T-helper 1 cell (primary cell): ENCODE data around the gene PTPRM.
"Not testable (repeated sequence)": the region's sequence is repeated elsewhere in the genome, so short reads cannot be mapped to it uniquely, and the experiment has no call there.

Source experiments
- DNase-seq, 5 donors: peaks; one replicate each; pipeline ENCODE4 v3.0.0-alpha.2; 2012 to 2020

Gene PTPRM

DNA sequence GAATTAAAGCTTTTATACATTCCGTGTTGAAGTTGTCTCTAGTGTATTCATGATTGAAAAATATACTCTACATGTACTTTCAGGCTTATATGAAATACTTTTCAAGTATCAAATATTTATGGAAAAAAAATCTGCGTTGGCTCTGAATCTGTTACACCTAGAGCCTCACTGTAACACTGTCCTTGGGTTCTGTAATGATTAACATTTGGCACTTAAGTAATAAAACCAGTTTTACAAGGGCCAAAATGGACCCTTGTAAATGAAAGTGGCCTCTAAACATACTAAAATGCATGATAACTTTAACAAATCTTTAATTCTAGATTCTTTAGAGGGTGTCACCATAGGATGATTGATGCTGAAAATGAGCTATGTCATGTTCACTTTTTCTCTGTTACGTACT is 162.8 kb downstream of the PTPRM start:
- no peak for DNase-seq

DNA sequence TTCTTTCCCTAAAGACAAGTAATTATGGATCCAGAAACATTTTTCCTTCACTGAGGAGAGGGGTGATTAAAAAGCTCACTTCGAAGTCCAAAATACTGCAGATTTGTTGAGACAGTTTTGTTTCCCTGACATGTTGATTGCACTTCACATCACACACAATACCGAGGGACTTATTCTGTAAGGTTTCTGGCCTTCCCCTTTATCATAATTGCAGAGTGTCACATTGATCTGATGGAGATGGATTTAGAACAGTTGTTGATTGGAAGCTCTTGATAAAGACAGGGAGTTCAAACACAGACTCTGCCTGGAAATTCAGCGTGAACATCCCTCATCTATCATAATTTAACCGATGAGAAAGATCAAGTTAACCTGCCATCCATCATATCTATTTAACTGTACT is 163.6 kb downstream of the PTPRM start:
- no peak for DNase-seq

DNA sequence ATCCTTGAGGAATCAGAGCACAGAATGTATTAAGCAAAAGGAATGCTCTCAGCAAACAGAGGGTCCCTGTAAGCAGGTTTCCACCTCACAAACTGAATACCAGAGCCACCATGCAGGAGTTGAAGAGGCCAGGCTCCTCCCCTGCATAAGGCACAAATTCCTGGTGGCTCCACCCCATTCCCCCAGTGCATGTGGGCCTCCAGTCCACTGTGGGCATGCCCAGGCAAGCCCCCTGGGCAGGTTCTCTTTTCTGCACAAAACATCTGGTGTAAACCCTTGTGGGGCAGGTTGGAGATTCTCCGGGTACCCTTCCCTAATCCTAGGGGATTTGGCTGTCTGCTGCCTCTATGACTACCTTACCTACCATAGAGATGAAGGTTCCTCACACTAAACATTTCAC is 166.5 kb downstream of the PTPRM start:
- no peak for DNase-seq

DNA sequence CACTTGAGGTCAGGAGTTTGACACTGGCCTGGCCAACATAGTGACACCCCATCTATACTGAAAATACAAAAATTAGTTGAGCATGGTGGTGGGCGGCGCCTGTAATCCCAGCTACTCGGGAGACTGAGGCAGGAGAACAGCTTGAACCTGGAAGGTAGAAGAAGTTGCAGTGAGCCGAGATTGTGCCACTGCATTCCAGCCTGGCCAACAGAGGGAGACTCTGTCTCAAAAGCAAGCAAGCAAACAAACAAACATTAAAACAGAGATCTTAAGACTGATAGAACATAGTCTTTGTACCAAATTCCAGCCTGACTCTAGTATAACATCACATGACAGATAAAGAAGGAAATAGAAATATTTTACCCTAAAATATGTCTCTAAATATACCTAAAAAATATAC is 168.1 kb downstream of the PTPRM start:
- DNase-seq = no peak

DNA sequence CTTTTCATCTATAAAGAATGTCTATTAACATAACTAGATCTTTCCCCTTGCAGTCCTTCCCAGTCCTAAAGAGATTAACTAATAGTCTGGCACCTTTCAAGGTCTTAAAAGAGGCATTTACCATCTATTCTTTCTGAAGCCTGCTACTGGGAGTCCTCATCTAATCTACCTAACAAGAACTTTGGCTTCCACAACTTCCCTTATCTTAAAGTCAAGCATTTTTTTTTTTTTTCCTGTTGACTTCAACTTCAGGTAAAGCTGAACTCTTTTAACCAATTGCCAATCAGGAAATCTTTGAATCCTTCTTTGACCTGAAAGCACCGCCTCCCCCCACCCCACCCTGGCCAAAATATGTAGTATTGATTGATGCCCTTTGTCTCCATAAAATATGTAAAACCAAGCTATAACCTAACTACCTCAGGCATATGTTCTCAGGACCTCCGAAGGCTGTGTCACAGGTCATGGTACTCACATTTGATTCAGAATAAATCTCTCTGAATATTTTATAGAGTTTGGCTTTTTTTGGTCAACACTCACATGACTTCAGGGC is 168.6 kb downstream of the PTPRM start:
- DNase-seq = no peak

DNA sequence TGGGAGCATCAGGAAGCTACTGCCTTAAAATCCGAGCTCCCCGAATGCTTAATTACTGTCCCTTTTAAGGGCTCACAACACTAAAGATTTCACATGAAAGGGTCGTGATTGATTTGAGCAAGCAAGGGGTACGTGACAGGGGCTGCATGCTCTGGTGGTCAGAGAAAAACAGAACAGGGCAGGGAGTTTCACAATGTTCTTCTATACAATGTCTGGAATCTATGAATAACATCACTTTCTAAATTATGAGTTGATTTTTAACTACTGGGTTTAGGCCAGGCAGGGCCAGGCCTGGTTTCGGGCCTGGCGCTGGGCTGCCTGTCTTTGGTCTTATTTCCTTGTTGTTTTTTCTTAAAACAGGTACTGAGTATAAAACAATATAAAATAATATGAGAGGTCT is 169.4 kb downstream of the PTPRM start:
- not testable (repeated sequence) for DNase-seq

DNA sequence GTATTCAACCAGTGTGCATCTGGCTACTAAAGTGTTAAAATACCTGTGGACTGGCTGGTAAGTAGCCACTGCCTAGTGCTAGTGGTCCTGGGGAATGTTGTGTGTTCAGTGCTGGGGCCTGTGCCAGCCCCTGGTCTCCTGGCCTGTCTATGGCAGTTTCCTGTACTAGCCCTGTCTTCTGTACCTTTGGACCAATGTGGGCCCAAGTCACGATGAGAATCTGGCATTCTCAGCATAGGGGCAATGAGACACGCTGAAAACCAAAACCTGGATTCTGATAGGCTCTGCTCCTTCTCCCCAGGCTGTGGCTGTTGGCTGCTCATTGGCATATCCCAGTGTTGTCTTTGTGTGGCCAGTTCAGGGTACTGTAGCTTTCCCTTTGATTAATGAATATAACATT is 170.4 kb downstream of the PTPRM start:
- no peak for DNase-seq

DNA sequence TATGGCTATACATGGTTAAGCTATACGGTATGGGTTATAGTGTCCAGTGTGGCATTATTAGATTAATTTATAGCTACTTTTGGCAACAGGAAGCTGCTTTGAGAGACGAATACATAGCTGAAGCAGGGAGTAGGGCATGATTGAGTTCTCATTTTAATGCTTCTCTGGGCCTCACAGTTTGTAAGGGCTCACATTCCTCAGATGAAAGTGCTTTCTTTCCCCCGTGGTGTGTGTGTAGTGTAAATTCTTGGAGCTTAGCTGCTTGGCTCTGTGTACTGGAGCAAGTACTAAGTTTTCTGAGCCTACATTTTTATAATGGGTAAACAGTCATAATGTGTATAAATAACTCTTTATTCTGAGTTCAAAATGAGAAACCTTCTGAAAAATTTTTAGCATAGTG is 173.7 kb downstream of the PTPRM start:
- no peak for DNase-seq

DNA sequence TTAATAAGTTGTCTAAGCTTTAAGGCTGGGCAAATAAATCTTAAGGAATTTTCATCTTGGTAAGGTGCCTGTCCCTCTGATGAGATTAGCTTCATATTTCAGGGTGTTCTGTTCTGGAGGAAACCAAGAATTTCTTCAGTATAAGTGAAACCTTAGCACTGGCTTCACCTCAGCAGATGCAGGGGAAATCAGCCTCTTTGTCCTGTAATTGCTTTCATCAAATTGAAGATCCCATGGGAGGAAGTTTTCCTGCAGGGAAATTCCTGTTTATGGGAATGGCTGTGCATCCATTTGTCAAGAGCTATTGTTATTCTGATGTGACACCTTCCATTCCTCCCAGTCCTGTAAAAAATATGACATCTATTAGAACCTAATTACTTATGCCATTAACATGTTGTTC is 174.5 kb downstream of the PTPRM start:
- DNase-seq = no peak

DNA sequence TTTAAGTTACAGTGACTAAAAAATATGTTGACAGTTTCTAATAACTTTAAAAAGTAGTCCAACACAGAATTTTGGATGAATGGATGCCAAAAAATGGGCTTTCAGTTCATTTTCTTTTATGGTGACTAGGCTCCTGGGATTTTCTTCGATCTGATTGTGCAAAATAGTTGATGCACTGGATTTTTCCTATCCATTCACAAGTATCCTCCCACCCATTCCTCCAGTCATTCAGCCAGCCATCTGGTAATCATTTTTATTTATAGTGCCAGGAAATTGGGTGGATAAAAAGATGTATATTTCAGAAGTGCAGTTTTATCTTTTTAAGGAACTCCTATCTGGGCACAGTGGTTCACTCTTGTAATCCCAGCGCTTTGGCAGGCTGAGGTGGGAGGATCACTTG is 175.1 kb downstream of the PTPRM start:
- DNase-seq = no peak

DNA sequence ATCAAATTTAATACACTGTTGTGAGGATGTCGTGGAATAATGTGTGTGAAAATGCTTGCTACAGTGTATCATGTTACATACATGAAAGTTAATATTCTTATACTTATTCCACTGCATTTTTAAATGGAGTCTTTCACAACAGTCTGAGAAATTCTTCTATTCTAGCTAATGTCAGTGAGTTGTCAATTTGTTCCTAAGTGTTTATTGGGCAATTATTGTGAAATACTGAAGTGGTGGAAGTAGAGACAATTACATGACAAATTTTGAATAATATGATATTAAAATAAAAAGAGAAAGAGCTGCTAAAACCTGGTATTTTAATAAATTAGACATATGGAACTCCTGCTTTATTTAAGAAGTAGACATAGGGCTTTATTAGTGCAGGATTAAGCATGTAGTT is 176.1 kb downstream of the PTPRM start:
- no peak for DNase-seq

DNA sequence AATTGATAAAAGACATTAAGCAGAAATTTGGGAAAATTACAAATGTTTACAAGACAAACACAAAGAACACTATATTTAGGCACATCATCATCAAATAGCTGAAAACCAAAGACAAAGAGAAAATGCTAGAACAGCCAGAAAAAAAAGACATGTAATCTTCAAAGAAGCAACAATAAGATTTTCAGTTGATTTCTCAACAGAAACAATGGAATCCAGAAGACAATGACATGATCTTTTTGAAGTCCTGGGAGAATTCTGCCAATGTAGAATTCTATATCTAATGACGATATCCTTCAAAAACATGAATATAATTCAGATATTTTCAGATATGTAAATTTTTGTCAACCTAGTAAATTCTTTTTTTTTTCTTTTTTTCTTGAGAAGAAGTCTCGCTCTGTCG is 179.0 kb downstream of the PTPRM start:
- no peak for DNase-seq

DNA sequence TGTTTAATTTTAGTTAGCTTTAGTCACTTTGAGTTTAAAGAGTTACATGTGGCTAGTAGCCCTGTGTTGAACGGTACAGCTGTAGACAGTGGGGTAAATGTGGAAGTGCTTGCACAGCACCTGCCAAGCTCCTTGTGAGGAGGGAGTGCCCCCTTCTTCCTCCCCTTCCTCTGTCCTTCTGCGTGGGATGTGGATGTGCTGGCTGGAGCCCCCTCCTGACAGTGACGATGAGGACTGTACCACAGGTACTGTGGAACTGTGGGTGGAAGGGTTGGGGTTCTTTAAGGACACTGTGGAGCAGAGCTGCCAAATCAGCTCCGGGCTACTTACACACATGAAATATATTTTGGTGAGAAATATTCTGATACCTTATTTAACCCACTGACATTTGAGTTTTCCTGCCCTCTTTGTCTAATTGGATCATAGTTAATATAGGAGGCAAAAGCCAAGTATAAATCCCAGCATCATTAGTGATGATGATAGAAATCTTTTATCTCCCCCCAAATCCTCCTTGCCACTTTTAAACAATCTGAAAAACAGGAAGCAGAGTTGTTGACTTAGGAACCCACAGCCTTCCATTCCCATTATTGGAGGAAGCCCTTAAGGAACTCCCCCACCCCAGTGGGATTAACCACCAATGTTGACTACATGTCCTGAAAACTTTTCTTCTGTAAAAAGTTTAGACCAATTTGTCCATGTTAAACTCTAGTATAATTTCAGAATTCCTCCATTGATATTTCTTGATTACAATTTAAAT is 181.3 kb downstream of the PTPRM start:
- DNase-seq = no peak

DNA sequence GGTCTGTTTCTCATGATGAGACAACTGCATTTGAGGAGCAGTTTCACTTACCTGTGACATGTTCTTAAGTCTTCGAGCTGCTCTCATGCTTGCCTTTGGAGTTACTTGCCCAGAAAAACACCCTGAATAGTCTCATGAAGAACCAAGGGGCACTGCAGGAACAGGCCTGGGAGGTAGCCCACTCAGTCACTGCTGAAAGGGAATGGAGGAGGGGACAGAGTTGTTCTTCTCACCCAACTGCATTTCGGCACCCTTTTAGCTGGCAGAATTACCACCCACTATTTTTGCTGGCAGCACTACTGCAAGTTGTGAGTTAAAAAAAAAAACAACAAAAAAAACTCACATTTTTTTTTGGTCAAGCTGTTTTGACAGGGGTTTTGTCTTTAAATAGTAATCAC is 181.9 kb downstream of the PTPRM start:
- no peak for DNase-seq

DNA sequence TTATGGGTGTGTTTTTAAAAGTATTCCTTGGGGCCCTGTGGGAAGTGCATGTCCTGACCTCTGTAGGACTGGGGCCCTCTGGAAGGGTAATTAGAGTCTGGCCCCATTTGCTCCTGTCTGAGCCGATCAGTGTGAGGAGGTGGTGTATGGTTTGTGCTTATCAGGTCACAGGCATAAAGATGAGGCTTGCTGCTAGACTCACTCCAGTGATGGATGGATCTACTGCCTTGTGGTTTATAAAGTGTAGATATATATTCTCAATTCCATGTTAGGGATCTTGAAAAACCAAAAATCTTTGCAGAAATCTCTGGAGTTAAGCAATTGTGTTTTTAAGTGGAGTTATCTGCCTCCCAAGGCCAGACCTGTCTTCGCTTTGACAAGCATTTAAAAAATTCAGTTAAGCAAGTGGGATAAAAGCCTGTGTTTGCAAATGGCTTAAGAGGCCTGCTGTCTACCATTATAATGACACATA is 182.4 kb downstream of the PTPRM start:
- no peak for DNase-seq

DNA sequence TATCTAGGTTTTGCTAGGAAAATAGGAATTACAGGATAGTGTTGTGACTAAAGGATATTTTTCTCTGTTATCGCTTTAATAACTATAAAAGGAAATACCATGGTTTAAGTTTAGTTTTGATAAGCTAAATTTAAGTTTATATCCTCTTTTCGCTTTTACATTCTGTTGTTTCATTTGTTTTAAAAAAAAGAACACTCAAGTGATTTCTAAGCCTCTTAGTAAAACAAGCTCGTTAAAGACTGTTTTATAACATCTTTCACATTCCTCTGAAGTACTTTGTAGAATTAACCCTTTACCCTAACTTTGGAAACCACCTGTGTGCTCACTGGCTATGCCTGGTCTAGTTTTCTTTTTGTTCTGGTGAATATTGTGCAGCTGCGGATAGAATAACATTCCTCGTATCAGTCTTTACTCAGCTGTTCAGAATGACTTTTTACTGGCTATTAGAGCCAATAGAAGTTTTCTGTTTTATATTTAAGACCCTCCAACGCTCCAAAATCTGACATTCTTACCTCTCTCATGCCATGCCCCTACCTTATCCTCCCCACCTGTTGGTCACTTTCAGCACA is 183.1 kb downstream of the PTPRM start:
- DNase-seq = no peak

DNA sequence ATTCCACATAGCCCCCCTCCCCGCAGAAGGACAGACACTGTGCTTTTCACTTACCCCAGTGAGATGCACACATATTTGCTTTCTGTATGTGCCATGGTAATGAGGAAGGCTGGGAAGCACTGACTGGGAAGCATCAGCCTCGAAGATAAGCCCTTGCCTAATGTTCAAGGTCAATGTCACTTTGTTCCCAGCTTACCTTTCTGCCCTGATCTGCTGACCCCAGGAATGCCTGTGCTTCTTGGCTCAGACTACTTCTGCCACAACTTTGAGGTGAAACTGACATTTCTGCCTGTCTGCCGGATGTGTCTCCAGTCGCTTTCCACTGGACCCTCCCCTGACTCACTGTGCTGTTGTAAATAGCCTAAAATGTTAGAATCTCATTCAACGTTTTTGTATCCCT is 183.8 kb downstream of the PTPRM start:
- no peak for DNase-seq

DNA sequence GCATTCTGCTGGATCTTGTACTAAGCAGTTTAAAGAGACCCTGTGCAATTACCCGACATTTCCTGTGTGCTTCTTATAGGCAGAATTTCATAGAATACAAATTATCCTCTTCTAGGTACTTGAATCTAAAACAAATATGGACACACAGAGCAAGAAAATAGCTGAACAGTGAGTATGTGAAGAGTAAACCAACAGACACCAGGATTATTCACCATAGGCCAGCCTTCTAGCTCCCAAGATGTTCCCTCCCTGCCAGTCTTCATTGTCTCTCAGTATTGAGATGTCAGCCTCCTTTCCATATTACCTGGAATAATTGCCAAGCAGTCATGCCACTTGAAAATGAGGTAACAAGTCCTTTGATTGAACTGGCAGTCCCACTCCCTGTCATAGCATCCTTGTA is 187.1 kb downstream of the PTPRM start:
- no peak for DNase-seq

DNA sequence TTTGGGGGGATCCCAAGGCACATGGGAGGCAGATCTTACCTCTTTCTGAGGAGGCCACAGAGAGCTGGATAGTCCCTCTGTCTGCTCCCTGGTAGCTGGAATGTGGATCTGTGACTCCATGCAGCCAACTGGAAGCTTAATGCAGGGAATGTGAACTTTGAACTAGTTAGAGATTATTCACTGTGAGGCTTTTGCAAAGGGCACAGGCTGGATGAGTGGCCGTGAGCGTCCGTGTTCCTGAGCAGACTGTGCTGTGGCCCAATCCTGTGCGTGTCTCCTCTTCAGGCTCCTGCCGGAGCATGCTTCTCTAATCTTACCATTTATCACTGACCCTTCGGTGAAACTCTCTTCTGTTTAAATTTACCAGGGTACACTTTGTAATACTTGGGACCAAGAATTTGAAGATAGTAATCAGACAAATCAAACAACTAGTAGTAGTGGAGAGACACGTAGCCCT is 187.6 kb downstream of the PTPRM start:
- no peak for DNase-seq

DNA sequence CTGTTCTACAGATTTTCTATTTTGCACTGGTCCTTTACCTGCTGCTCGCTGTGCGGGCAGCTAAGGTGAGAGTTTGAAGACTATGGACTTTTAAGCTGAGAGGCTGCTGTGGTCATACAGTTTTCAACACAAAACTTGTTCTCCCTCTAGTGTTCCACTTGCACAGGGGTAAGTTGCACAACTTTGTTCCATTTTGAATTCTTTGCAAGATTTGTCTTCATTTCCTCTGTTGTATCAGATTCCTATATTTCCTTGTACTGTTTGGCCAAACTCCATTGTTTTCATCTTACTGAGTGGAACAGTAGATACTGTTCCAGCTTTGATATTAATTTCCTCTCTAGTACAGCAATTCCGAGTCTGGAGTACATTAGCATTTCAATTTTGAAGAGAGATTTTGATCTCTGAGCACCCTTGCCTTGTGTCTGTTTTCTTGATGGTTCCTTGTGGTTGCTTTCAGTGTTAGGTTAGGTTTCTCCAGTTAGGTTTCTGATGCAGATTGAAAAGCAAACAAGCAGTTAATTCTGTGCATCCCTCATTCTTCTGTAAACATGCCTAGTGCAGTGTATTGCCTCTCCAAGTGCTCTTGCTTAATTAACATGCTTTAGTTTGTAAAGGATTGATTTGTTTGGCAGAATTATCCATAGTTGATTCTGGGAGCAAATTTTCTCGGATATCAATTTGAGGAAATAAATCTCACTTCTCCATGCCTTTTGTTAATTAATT is 188.8 kb downstream of the PTPRM start:
- DNase-seq = no peak

DNA sequence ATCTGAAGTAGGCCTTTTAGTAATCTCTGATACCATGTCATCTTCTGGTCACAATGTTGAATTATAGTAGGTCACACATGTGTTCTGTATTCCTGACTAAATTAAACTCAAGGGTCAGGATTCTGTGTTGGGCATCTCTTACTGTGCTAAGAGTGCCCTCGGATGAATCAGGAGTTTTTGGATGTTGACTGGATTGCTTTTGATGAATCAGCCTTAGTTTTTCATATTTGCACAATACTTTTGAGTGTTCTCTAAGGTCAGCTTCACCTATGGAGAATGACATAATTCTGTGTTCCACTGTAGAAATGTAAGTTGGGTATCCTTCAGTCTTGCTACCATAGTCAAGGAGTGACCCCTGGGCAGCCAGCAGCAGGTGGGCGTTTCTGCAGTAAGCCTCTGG is 190.1 kb downstream of the PTPRM start:
- DNase-seq = no peak

DNA sequence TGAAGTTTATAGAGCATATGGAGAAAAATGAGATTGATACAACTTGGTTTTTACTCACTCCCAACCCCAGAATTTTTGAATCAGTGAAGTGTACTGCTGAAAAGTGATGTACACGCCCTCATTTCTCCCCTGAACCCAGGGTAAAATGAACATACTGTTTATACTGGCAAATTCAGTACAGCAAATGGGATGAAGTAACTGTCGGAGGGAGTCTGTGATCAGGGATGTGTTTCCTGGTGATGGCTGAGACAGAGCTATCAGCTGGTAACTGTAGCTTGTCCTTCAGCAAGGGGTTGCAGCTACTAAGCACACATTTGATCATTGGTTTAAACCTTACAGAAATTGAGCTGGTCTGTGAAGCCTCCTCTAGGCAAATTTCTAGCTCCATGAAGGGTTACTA is 191.6 kb downstream of the PTPRM start:
- no peak for DNase-seq
